SK-N-SH (cell line): Measurements from ENCODE around the gene ATP2B3.

ENCODE experiments used
- CHD2 ChIP-seq: fragments of 150-350 bp; IDR thresholded peaks from 2 replicates; pipeline ENCODE4 v1.6.1; 2018; ENCODE audit warnings: low read length; ENCODE audit not compliant: partially characterized antibody
- EP300 ChIP-seq, 2 experiments: IDR thresholded peaks; 2 replicates each; pipeline versions ENCODE4 v1.4.0 to v1.6.1; 2012; ENCODE audit warnings: borderline replicate concordance in 1 of 2, low read depth in 1 of 2, low read length in 1 of 2
- GABPA ChIP-seq: IDR thresholded peaks from 2 replicates; pipeline ENCODE4 v1.4.0; 2012; ENCODE audit warnings: low read depth, mild to moderate bottlenecking
- JUND ChIP-seq: IDR thresholded peaks from 2 replicates; pipeline ENCODE4 v1.4.0; 2012
- RAD21 ChIP-seq: IDR thresholded peaks from 2 replicates; pipeline ENCODE4 v1.6.1; 2012; ENCODE audit warnings: mild to moderate bottlenecking, low read length
- RCOR1 ChIP-seq: fragments of 150-350 bp; IDR thresholded peaks from 2 replicates; pipeline ENCODE4 v1.6.1; 2017; ENCODE audit warnings: antibody characterized with exemption, low read length
- SIN3A ChIP-seq: IDR thresholded peaks from 2 replicates; pipeline ENCODE4 v1.6.1; 2012; ENCODE audit warnings: low read depth, mild to moderate bottlenecking, low read length, moderate library complexity, borderline replicate concordance
- TAF1 ChIP-seq: IDR thresholded peaks from 2 replicates; pipeline ENCODE4 v1.6.1; 2012; ENCODE audit warnings: low read depth, mild to moderate bottlenecking, low read length, moderate library complexity, borderline replicate concordance
- TF ChIP-seq, protein P1 (sequence below): IDR thresholded peaks from 2 replicates; pipeline ENCODE4 v1.4.0; 2012; ENCODE audit warnings: low read depth
- TF ChIP-seq, protein P2 (sequence below): fragments of 200-600 bp; sonication (generic); IDR thresholded peaks from 2 replicates; pipeline ENCODE4 v1.6.1; 2017; ENCODE audit warnings: antibody characterized with exemption, mild to moderate bottlenecking, moderate library complexity
- TF ChIP-seq, protein P3 (sequence below): fragments of 150-350 bp; IDR thresholded peaks from 2 replicates; pipeline ENCODE4 v1.6.1; 2017; ENCODE audit warnings: antibody characterized with exemption, low read length, low read depth, borderline replicate concordance
- TF ChIP-seq, protein P4 (sequence below): IDR thresholded peaks from 2 replicates; pipeline ENCODE4 v1.4.0; 2012; ENCODE audit warnings: low read depth, borderline replicate concordance
- TF ChIP-seq, protein P5 (sequence below): IDR thresholded peaks from 2 replicates; pipeline ENCODE4 v1.6.1; 2012; ENCODE audit warnings: mild to moderate bottlenecking, low read depth, low read length, moderate library complexity

DNA sequence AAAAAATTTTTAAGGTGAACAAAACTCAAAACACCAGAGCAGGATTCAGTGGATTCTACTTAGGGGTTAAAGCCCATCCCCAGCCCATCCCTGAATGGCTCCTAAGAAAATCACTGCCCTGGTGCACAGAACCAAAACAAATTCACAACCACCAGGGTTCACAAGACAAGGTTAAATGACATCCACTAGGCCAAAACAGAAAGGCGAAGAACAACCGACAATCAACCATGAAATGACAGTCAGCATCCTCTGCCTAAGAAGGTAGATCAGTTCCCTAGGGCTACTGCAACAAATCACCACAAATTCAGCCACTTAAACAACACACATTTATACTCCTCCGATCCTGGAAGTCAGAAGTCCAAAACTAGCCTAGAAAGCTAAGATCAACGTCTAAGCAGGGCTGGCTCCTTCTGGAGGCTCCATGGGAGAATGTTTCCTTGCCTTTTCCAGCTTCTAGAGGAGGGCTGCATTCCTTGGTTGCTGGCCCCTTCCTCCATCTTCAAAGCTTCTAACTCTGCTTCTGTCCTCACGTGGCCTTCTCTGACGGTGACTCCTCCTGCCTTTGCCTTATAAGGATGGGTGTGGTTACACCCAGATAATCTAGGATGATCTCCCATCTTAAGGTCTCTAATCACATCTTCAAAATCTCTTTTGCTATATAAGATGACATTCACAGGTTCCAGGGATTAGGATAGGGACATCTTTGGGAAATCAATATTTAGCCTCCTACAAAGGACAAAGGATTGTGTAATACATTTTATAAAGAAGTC, 79.7 kb downstream of the ATP2B3 start:
- TF ChIP-seq, protein P1, sequence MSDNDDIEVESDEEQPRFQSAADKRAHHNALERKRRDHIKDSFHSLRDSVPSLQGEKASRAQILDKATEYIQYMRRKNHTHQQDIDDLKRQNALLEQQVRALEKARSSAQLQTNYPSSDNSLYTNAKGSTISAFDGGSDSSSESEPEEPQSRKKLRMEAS = no peak
- TF ChIP-seq, protein P2, sequence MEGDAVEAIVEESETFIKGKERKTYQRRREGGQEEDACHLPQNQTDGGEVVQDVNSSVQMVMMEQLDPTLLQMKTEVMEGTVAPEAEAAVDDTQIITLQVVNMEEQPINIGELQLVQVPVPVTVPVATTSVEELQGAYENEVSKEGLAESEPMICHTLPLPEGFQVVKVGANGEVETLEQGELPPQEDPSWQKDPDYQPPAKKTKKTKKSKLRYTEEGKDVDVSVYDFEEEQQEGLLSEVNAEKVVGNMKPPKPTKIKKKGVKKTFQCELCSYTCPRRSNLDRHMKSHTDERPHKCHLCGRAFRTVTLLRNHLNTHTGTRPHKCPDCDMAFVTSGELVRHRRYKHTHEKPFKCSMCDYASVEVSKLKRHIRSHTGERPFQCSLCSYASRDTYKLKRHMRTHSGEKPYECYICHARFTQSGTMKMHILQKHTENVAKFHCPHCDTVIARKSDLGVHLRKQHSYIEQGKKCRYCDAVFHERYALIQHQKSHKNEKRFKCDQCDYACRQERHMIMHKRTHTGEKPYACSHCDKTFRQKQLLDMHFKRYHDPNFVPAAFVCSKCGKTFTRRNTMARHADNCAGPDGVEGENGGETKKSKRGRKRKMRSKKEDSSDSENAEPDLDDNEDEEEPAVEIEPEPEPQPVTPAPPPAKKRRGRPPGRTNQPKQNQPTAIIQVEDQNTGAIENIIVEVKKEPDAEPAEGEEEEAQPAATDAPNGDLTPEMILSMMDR = no peak
- TF ChIP-seq GABPA (no peak), JUND (no peak), RAD21 (no peak), EP300 (IDR thresholded peaks at IDR 0.05; ENCODE audit: borderline replicate concordance in 1 of 2, low read depth in 1 of 2, low read length in 1 of 2) (no peak), CHD2 (no peak), RCOR1 (no peak), TAF1 (no peak), SIN3A (no peak)
- TF ChIP-seq, protein P3, sequence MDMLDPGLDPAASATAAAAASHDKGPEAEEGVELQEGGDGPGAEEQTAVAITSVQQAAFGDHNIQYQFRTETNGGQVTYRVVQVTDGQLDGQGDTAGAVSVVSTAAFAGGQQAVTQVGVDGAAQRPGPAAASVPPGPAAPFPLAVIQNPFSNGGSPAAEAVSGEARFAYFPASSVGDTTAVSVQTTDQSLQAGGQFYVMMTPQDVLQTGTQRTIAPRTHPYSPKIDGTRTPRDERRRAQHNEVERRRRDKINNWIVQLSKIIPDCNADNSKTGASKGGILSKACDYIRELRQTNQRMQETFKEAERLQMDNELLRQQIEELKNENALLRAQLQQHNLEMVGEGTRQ = no peak
- TF ChIP-seq, protein P4, sequence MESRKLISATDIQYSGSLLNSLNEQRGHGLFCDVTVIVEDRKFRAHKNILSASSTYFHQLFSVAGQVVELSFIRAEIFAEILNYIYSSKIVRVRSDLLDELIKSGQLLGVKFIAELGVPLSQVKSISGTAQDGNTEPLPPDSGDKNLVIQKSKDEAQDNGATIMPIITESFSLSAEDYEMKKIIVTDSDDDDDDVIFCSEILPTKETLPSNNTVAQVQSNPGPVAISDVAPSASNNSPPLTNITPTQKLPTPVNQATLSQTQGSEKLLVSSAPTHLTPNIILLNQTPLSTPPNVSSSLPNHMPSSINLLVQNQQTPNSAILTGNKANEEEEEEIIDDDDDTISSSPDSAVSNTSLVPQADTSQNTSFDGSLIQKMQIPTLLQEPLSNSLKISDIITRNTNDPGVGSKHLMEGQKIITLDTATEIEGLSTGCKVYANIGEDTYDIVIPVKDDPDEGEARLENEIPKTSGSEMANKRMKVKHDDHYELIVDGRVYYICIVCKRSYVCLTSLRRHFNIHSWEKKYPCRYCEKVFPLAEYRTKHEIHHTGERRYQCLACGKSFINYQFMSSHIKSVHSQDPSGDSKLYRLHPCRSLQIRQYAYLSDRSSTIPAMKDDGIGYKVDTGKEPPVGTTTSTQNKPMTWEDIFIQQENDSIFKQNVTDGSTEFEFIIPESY = no peak
- TF ChIP-seq, protein P5, sequence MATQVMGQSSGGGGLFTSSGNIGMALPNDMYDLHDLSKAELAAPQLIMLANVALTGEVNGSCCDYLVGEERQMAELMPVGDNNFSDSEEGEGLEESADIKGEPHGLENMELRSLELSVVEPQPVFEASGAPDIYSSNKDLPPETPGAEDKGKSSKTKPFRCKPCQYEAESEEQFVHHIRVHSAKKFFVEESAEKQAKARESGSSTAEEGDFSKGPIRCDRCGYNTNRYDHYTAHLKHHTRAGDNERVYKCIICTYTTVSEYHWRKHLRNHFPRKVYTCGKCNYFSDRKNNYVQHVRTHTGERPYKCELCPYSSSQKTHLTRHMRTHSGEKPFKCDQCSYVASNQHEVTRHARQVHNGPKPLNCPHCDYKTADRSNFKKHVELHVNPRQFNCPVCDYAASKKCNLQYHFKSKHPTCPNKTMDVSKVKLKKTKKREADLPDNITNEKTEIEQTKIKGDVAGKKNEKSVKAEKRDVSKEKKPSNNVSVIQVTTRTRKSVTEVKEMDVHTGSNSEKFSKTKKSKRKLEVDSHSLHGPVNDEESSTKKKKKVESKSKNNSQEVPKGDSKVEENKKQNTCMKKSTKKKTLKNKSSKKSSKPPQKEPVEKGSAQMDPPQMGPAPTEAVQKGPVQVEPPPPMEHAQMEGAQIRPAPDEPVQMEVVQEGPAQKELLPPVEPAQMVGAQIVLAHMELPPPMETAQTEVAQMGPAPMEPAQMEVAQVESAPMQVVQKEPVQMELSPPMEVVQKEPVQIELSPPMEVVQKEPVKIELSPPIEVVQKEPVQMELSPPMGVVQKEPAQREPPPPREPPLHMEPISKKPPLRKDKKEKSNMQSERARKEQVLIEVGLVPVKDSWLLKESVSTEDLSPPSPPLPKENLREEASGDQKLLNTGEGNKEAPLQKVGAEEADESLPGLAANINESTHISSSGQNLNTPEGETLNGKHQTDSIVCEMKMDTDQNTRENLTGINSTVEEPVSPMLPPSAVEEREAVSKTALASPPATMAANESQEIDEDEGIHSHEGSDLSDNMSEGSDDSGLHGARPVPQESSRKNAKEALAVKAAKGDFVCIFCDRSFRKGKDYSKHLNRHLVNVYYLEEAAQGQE = no peak
